ENCODE data around the gene STX2. TPM values are rescaled to one million over a fixed set of nuclear protein-coding genes. Genes with fewer than 3 reads are reported as not detected.

Gene STX2
- total and polyA plus RNA-seq, 10 of the 15 experiments (the other 5 are each of a cell fraction or from before 2014, with no cell fraction given): 6.0 to 22.2 (median 10.0) TPM

DNA sequence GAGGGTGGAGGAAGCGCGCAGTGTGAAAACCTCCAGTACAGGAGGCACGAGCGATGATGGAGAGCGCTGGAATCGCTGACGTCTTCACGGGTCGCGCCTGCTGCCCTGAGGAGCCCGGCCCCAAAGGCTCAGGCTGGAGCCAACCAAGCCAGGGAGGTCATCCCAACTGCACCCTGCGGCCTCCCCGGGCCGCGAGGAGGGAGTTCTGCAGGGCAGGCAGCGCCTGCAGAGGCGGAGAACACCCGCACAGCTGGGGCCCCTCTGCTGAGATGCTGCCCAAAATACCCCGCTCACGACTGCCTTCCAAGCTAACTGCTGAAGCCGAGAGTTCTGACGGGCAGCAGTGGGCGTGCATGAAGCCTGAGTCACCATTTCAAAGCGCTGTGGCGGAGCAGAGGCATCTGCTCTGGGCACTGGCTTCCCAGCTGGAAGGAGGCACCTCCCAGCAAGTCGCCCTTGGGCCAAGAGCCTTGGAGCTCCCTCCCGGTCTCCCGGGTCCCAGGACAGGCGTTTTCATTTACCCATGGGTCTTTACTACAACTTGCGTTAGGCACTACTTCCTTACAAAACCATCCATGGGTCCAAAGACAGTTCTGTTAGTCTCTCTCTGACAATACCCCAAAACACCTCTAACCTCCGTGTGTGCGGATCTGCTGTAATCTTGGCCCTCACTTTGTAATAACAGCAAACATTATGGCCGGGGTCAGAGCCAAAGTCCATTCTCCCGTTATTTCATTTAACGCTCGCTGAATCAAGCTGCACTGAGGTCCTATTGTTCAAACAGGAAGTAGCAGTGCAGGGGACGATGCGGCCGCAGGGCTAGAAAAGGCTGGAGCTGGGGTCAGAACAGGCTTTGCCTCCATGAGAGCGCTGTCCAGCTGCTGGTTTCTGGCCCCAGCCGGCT is 62.8 kb downstream of the STX2 start:
- Histone ChIP-seq H4K20me1 (ENCODE audit: control insufficient read depth, insufficient read depth) (no peaks in the 10 kb centered on the region), H3K27ac (ENCODE audit: control insufficient read depth, insufficient read depth) (no peak overlapping the region), H3K36me3 (ENCODE audit: control insufficient read depth in 2 of 2, insufficient read depth in 2 of 2, low read length in 1 of 2) (no peaks in the 10 kb centered on the region), H3K4me3 (no peak overlapping the region), H3K4me1 (ENCODE audit: control insufficient read depth, insufficient read depth, low read length) (no peaks in the 10 kb centered on the region), H3K79me2 (ENCODE audit: control insufficient read depth, insufficient read depth, low read length) (no peaks in the 10 kb centered on the region), H3K9ac (ENCODE audit: control insufficient read depth, insufficient read depth, low read length) (no peak overlapping the region), H3K4me2 (ENCODE audit: control insufficient read depth, insufficient read depth) (0 out of 2 replicates have a peak overlapping the region, but pooled peaks have one; percentile 7), H3K9me3 (replicated peaks; ENCODE audit: control insufficient read depth, insufficient read depth, low read length) (no peaks in the 10 kb centered on the region), H2AFZ (ENCODE audit: control insufficient read depth, low read depth, low read length) (no peak overlapping the region), H3K27me3 (replicated peaks in 1 of 2; ENCODE audit: control insufficient read depth in 2 of 2, insufficient read depth in 2 of 2, low read length in 1 of 2) (no peaks in the 10 kb centered on the region; a peak in 1 of 4 replicates)
- no peak for FAIRE-seq
- ATAC-seq: peak; percentile 59
- no TSS peak for BruUV-seq (replicated peaks)
- SMC1A ChIA-PET (ENCODE audit: uncharacterized antibody, unreplicated experiment): no interaction called here
- RAD21 ChIA-PET (ENCODE audit: unreplicated experiment): no interaction called here
- in situ Hi-C loops (cut with MboI) (no loop called here), intact Hi-C loops (cut with micrococcal nuclease; ENCODE audit: unreplicated experiment) (no loop called here)
- POLR2A ChIA-PET: no interaction called here
- no peak for DNase-seq (ENCODE audit: low read depth, low spot score)
- TF ChIP-seq ZNF217 (IDR thresholded peaks at IDR 0.05) (no peak), POLR2A (IDR thresholded peaks at IDR 0.05; ENCODE audit: low read depth, low read length) (no peak)
- TF ChIP-seq, protein P1, sequence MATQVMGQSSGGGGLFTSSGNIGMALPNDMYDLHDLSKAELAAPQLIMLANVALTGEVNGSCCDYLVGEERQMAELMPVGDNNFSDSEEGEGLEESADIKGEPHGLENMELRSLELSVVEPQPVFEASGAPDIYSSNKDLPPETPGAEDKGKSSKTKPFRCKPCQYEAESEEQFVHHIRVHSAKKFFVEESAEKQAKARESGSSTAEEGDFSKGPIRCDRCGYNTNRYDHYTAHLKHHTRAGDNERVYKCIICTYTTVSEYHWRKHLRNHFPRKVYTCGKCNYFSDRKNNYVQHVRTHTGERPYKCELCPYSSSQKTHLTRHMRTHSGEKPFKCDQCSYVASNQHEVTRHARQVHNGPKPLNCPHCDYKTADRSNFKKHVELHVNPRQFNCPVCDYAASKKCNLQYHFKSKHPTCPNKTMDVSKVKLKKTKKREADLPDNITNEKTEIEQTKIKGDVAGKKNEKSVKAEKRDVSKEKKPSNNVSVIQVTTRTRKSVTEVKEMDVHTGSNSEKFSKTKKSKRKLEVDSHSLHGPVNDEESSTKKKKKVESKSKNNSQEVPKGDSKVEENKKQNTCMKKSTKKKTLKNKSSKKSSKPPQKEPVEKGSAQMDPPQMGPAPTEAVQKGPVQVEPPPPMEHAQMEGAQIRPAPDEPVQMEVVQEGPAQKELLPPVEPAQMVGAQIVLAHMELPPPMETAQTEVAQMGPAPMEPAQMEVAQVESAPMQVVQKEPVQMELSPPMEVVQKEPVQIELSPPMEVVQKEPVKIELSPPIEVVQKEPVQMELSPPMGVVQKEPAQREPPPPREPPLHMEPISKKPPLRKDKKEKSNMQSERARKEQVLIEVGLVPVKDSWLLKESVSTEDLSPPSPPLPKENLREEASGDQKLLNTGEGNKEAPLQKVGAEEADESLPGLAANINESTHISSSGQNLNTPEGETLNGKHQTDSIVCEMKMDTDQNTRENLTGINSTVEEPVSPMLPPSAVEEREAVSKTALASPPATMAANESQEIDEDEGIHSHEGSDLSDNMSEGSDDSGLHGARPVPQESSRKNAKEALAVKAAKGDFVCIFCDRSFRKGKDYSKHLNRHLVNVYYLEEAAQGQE (IDR thresholded peaks at IDR 0.05; ENCODE audit: low read depth, low read length): peak; percentile 75
- CTCF ChIA-PET: interaction anchor here (1.2 kb wide), 1 partner anchor 28 kb away, joined by 3 read pairs; no protein-coding TSS in a partner anchor
- 20% methylated on average over 41 of the region's 41 CpGs for WGBS (ENCODE audit: insufficient coverage, insufficient replicate concordance, low lambda C conversion rate, missing lambda C conversion rate)

All from GM12878 (cell line).